IMR-90 (cell line): ENCODE results near the gene PRR29. TPM values are rescaled to one million over a fixed set of nuclear protein-coding genes. Genes with fewer than 3 reads are reported as not detected.

ENCODE experiments used
- ATAC-seq: fragments of 200-7000 bp; cut with Tn5 transposase; 2 replicates; pipeline ENCODE4 v1.9.1; 2020; ENCODE audit warnings: low read depth, mild to moderate bottlenecking, moderate library complexity
- BruUV-seq: library from RNA; stranded (reverse); fragments of 400-500 nt; replicated peaks from 2 replicates; lab custom pipeline; 2021; lab: Mats Ljungman, UMichigan
- CTCF ChIA-PET: fragments of 300-600 bp; formaldehyde crosslinking; extraction: SDS; loops from one replicate; lab custom pipeline; 2021; ENCODE audit warnings: antibody characterized with exemption; lab: Yijun Ruan, JAX
- POLR2A ChIA-PET: fragments of 300-600 bp; sonication (Branson Sonifier 250); formaldehyde crosslinking; loops from one replicate; lab custom pipeline; 2022; ENCODE audit warnings: antibody characterized with exemption; ENCODE audit not compliant: unreplicated experiment; lab: Charles Lee
- DNase-seq: peaks from one replicate; pipeline ENCODE4 v3.0.0; 2013
- H2AFZ ChIP-seq: replicated peaks from 2 replicates; pipeline ENCODE3; 2013; ENCODE audit warnings: low read length, mild to moderate bottlenecking; ENCODE audit not compliant: poor library complexity
- H2AK5ac ChIP-seq: 2 replicates; pipeline ENCODE4 v1.6.1; 2013; ENCODE audit warnings: low read depth, low read length, inconsistent platforms
- H2AK9ac ChIP-seq: replicated peaks from 2 replicates; pipeline ENCODE3; 2013; ENCODE audit warnings: mild to moderate bottlenecking, low read depth, low read length, moderate library complexity; ENCODE audit not compliant: poor library complexity
- H2BK120ac ChIP-seq: 2 replicates; pipeline ENCODE4 v1.6.1; 2013; ENCODE audit warnings: low read depth, low read length, inconsistent platforms
- H2BK15ac ChIP-seq: 3 replicates; pipeline ENCODE4 v1.6.1; 2013; ENCODE audit warnings: low read depth, low read length, inconsistent platforms
- H2BK20ac ChIP-seq: 2 replicates; pipeline ENCODE4 v1.6.1; 2013; ENCODE audit warnings: low read depth, mild to moderate bottlenecking, inconsistent platforms, low read length, moderate library complexity
- H2BK5ac ChIP-seq: 2 replicates; pipeline ENCODE4 v1.6.1; 2013; ENCODE audit warnings: mild to moderate bottlenecking, low read depth, low read length, inconsistent platforms; ENCODE audit not compliant: poor library complexity, severe bottlenecking
- H3K14ac ChIP-seq: replicated peaks from 2 replicates; pipeline ENCODE4 v1.6.1; 2013; ENCODE audit warnings: low read depth, low read length, inconsistent platforms
- H3K18ac ChIP-seq: 2 replicates; pipeline ENCODE4 v1.6.1; 2013; ENCODE audit warnings: low read depth, low read length, control low read depth
- H3K23ac ChIP-seq: 2 replicates; pipeline ENCODE4 v1.6.1; 2013; ENCODE audit warnings: low read depth, low read length, inconsistent platforms
- H3K27ac ChIP-seq: 2 replicates; pipeline ENCODE4 v1.5.1; 2013; ENCODE audit warnings: mild to moderate bottlenecking, control low read depth, low read length; ENCODE audit not compliant: insufficient read depth
- H3K27me3 ChIP-seq: 2 replicates; pipeline ENCODE4 v1.6.1; 2013; ENCODE audit warnings: low read length; ENCODE audit not compliant: control insufficient read depth, insufficient read depth
- H3K36me3 ChIP-seq: 2 replicates; pipeline ENCODE4 v1.6.1; 2013; ENCODE audit warnings: low read length, mixed read lengths; ENCODE audit not compliant: control insufficient read depth, insufficient read depth
- H3K4ac ChIP-seq: 2 replicates; pipeline ENCODE4 v1.6.1; 2013; ENCODE audit warnings: low read depth, low read length, inconsistent platforms
- H3K4me1 ChIP-seq: 2 replicates; pipeline ENCODE4 v1.6.1; 2013; ENCODE audit warnings: low read length, mixed read lengths; ENCODE audit not compliant: control insufficient read depth, insufficient read depth
- H3K4me2 ChIP-seq: 2 replicates; pipeline ENCODE4 v1.6.1; 2013; ENCODE audit warnings: low read depth, mild to moderate bottlenecking, control low read depth, low read length, moderate library complexity
- H3K4me3 ChIP-seq: 2 replicates; pipeline ENCODE4 v1.5.1; 2013; ENCODE audit warnings: low read depth, mild to moderate bottlenecking, control low read depth, low read length, moderate library complexity; ENCODE audit not compliant: insufficient read depth
- H3K56ac ChIP-seq: 2 replicates; pipeline ENCODE4 v1.6.1; 2013; ENCODE audit warnings: low read length, inconsistent platforms; ENCODE audit not compliant: insufficient read depth; ENCODE audit errors: extremely low read depth
- H3K79me1 ChIP-seq, 2 experiments: 2 replicates each; pipeline ENCODE4 v1.6.1; 2013; ENCODE audit warnings: low read length in 2 of 2, inconsistent platforms in 1 of 2, low read depth in 1 of 2
- H3K9ac ChIP-seq: 2 replicates; pipeline ENCODE4 v1.6.1; 2013; ENCODE audit warnings: low read depth, low read length, control low read depth
- H3K9me1 ChIP-seq: 2 replicates; pipeline ENCODE4 v1.6.1; 2013; ENCODE audit warnings: low read length, inconsistent platforms; ENCODE audit not compliant: insufficient read depth
- H3K9me3 ChIP-seq: 2 replicates; pipeline ENCODE4 v1.6.1; 2013; ENCODE audit warnings: low read length; ENCODE audit not compliant: control insufficient read depth, insufficient read depth
- H4K20me1 ChIP-seq: 2 replicates; pipeline ENCODE4 v1.6.1; 2013; ENCODE audit warnings: low read length, inconsistent platforms; ENCODE audit not compliant: insufficient read depth
- H4K5ac ChIP-seq: 2 replicates; pipeline ENCODE4 v1.6.1; 2013; ENCODE audit warnings: mild to moderate bottlenecking, low read depth, low read length, control low read depth
- H4K8ac ChIP-seq, 2 experiments: 2 replicates each; pipeline ENCODE4 v1.6.1; 2013; ENCODE audit warnings: low read depth in 2 of 2, low read length in 2 of 2, control low read depth in 1 of 2, inconsistent platforms in 1 of 2
- H4K91ac ChIP-seq: 2 replicates; pipeline ENCODE4 v1.6.1; 2013; ENCODE audit warnings: low read depth, low read length, inconsistent platforms; ENCODE audit not compliant: insufficient read depth
- POLR2A ChIP-seq: IDR thresholded peaks from 2 replicates; pipeline ENCODE4 v1.6.1; 2012; ENCODE audit warnings: mild to moderate bottlenecking, low read depth, low read length
- WGBS, 2 experiments: methylation state at CpG; one replicate each; pipeline versions ENCODE4 v1.1.5 to v1.1.7; 2013; ENCODE audit warnings: missing lambda C conversion rate in 2 of 2; ENCODE audit not compliant: insufficient read length in 1 of 2; ENCODE audit errors: extremely low coverage in 2 of 2; 5-methylcytosine and 5-hydroxymethylcytosine counted together
- dilution Hi-C: fragments of 300-500 bp; cut with HindIII; formaldehyde crosslinking; loops from one replicate; pipeline ENCODE4 v1.14.3; 2018; ENCODE audit warnings: low sequenced_read_pairs; ENCODE audit not compliant: unreplicated experiment
- in situ Hi-C: fragments of 300-500 bp; cut with MboI; formaldehyde crosslinking; loops from 3 replicates; pipeline ENCODE4 v1.14.3; 2019; ENCODE audit warnings: low sequenced_read_pairs, inconsistent platforms, mixed read lengths
- intact Hi-C: fragments of 100-400 bp; cut with micrococcal nuclease; formaldehyde crosslinking; loops from 2 replicates; pipeline ENCODE4 v1.10.0; 2022
- polyA plus RNA-seq, 3 experiments: library from polyadenylated mRNA; depleted of rRNA; stranded (reverse); fragments of >200 nt; gene quantifications; 2 replicates each; pipeline ENCODE4 v1.2.3, GENCODE V29; 2012; ENCODE audit warnings: low replicate concordance in 1 of 3
- total RNA-seq: library from RNA; depleted of rRNA; stranded (reverse); fragments of >200 nt; gene quantifications from 2 replicates; pipeline ENCODE4 v1.2.3, GENCODE V29; 2012

The PRR29 gene
- total and polyA plus RNA-seq, 2 of the 4 experiments (the other 2 are of a cell fraction), result under 0.01 to 0.17 TPM

DNA sequence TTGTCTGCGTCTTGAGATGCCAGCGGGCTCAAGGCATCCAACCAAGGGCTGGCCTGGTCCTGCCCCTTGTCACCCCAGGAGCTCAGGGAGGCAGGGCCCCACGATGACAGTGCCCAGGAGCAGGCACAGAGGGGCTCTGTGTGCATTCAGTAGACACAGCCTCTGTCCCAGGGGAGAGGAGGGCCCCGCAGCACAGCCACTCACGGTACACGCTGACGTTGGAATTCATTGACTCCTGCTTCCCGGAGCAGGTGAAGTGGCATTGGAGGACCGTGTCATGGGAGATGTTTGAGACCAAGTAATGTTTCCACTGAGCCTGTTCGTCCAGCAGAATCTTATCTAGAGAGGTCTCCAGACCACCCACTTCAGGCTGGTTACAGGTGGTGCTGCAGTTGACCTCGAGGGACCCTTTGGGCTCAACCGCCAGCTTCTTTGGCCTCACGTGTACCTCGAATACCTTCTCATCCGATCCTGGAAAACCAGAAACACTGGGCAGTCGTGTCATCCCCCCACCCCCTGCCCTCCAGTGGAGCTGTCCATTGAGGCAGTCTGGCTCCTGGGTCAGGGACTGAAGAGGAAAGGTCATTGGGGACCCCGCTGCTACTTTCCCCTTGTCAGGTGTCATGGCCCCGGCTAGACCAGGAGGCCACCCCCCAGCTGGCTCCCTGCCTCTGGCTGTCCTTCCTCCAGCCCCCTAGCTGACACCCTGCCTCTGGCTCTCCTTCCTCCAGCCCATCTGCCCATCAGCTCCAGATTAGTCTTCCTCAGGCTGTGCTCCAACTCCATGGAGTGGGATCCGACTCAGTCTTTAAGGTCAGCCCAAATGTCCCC, 7.0 kb downstream of the PRR29 start:
- no peak overlapping the region for H2AK9ac ChIP-seq
- dilution Hi-C loops, result no loop called here
- H3K14ac ChIP-seq, result no peak overlapping the region
- intact Hi-C loops, result no loop called here
- H3K9ac ChIP-seq, result no peak overlapping the region
- no peak overlapping the region for H3K4ac ChIP-seq
- H3K4me2 ChIP-seq, result no peak overlapping the region
- no peak overlapping the region for H2BK5ac ChIP-seq
- H3K18ac ChIP-seq, result no peak overlapping the region
- no TSS peak for BruUV-seq
- no peaks in the 10 kb centered on the region for H3K36me3 ChIP-seq
- H3K56ac ChIP-seq, result no peak overlapping the region
- no peaks in the 10 kb centered on the region for H4K20me1 ChIP-seq
- H2BK20ac ChIP-seq, result no peak overlapping the region
- H4K91ac ChIP-seq, result no peak overlapping the region
- no peak overlapping the region for H3K23ac ChIP-seq
- in situ Hi-C loops, result no loop called here
- H3K9me1 ChIP-seq, result peaks cover 4% of the 10 kb centered on the region; the same call in 1 of the 2 replicates
- no peak overlapping the region for H2BK120ac ChIP-seq
- no peaks in the 10 kb centered on the region; the same call in 1 of the 2 replicates for H3K4me1 ChIP-seq
- H3K79me1 ChIP-seq, result no peaks in the 10 kb centered on the region
- no peaks in the 10 kb centered on the region for H3K9me3 ChIP-seq
- ChIA-PET CTCF (interaction anchor here (1.4 kb wide), 1 partner anchor 12 kb away, joined by 6 read pairs; no protein-coding TSS in a partner anchor), POLR2A (no interaction called here)
- no peak for ATAC-seq
- H3K4me3 ChIP-seq, result no peak overlapping the region
- WGBS, 2 experiments, result 60% methylated on average over 5 of the region's 19 CpGs; no CpG with 5 or more reads in 1 of the 2 experiments
- H2AK5ac ChIP-seq, result no peak overlapping the region
- no peak overlapping the region for H3K27ac ChIP-seq
- no peak overlapping the region for H2BK15ac ChIP-seq
- DNase-seq, result no peak
- H4K5ac ChIP-seq, result no peak overlapping the region
- no peak overlapping the region for H4K8ac ChIP-seq
- TF ChIP-seq POLR2A, result no peak
- H2AFZ ChIP-seq, result no peak overlapping the region
- H3K27me3 ChIP-seq, result peaks cover 18% of the 10 kb centered on the region
